ENCODE measurements around the gene MDFIC.

Gene MDFIC

DNA sequence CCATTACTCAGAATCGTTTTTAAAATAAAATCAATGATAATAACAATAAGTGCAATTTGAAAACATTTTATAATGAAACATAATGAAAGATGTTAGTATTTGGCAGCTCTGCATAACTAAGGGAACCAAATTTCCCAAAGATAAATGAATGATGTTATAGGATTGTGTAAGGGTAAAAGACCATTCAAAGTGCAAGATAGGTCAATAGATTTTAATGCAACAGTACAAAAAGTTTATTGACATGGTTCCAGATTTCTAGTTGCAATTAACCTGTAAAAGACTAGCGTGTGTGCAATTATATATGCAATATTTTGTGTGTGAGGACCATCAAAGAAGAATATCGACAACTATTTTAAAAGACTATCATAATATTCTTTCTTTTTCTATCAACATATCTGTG is 122.3 kb downstream of the MDFIC start:
- no peak for DNase-seq

DNA sequence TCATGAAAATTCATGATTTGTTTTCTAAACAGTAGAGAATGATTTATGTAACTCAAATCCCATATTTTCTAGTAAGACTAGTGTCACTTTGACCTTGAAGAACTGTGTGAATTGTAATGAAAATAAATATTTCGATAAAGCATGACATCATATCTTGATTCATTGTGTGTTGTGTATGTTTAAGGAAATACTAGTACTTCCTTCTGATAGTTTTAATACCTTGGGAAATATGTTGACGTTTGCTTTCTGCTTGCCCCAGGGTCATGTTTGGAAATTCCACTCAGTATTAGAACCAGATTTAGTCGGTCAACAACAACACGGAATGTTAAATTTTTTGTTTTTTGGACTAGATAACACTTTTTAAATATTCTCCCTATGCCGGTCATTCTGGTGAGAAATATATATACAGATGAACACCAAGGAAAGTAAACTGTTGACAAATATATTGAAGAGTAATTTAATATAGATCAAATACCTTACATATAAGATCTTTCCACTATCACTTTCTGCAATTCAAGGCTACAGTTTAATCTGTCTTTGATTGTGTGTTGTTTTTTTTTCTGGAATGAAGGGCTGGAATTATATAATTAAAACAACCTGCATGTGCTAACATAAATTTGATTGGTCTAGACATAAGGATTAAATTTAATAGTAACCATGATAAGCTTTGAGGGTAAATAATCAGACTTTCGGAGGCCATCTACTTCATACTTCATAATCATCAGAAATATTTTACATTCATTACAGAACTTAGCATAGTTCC is 126.2 kb downstream of the MDFIC start:
- no peak for DNase-seq

DNA sequence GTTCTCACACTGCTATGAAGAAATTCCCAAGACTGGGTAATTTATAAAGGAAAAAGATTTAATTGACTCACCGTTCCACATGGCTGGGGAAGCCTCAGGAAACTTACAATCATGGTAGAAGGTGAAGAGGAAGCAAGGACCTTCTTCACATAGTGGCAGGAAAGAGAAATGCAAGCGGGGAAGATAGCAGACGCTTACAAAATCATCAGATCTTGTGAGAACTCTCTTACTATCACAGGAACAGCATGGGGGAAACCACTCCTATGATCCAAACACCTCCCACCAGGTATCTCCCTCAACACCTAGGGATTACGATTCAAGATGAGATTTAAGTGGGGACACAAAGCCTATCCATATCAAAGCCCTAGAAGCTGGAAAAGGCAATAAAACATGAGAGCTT is 130.8 kb downstream of the MDFIC start:
- no peak for DNase-seq

DNA sequence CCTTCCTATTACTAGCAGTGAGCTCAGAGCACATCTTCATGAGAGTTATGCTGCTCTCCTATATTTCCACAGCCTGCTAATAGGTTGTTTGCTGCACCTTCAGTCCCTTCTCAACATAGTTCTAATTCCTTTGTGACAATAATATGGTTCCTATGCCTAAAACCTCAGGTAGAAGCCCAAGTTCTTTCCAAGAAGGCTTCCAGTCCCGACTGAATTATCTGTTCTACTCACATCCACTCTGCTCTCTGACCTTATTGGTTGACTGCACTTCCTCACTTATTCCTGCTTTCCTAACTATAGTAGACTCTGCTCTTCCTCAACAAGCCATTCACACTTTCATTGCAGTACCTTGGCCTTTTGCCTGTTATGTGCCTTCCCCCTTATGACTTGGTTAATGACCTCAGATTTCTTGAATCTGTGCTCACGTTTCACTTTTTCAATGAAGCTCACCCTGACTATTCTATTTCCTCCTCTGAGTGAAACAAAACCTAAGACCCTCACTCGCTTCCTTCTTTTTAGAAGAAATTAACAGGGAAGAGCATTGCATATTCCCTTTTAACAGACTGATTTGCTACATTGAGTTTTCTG is 132.7 kb downstream of the MDFIC start:
- DNase-seq, result no peak

DNA sequence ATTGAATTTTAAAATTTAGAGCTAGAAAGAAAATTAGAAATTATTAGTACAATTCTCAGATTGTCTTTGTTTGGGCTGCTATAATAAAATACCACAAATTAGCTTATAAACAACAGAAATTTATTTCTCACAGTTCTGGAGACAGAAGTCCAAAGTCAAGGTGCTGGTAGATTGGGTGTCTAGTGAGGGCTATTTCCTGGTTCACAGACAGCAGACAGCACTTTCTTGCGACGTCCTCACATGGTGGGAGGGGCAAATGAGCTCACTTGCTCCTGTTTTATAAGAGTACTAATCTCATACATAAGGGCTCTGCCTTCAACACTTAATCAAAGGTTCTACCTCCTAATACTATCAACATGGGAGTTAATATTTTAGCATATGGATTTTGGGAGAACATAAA is 134.1 kb downstream of the MDFIC start:
- DNase-seq, result no peak

DNA sequence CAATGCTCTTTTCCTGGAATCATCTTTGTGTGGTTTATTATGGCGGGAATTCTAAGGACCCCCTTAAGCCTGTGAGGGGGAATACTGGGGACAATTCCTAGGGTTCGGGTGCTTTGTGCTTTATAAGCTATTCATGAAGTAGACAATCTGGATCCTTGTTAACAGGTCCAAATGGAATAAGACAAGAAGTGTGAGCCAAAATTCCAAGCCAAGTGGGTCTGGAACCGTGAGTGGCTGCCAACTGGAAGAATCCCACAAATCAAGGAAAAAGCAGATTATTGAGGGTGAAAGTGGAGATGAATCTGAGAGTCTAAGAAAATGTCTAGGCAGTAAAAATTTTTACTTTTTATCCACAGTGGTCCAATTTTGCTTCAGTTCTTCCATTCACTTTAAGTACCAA is 136.8 kb downstream of the MDFIC start:
- no peak for DNase-seq

DNA sequence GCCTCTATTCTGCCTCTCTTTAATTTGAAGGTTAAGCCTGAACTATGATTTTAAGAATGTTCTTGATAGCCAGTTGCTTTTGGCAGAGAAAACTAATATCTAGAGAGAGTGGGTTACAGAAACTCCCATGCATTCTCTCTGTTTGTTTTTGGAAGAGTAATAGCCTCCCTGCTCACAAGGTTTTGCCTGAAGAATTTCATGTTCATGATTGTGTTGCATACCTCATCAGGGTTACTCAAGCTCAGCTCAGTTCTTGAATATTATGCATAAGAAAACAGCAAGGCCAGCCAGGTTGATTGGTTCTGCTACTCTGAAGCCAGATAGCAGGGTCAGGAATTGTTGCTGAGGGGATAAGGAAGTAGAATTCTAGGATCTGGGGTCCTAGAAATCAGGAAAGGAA is 137.4 kb downstream of the MDFIC start:
- no peak for DNase-seq

DNA sequence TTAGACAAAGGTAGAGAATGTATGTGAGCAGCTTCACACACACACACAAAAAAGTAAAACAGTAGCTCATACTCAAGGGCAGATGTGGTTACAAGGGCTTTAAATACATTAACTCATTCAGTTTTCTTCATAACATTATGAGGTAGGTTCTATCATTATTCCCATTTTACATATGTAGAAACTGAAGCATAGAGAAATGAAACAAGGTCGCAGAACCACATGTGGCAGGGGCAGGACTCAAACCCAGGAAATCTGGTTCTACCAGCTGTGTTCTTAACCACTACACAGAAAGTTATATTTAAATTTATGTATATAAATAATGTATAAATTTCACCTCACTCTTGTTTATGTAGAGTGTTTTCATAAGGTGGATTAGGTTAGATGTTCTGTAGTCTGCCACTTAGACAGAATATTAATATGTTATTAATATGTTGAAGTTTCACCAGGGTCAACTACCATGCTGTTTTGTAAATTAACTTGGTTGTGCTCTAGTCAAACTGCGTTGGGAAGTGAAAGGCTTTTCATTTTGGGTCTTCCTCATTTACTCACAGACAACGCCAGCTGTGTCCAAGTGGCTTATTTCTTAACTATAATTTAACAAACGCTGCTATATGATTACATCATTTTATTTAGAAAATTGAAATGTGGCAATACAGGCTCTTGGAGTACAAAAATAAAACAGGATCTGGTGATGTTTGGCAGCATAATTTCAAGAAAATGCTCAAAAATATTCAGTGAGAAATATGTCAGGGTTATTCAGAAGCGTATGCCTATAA is 138.4 kb downstream of the MDFIC start:
- DNase-seq, result no peak

DNA sequence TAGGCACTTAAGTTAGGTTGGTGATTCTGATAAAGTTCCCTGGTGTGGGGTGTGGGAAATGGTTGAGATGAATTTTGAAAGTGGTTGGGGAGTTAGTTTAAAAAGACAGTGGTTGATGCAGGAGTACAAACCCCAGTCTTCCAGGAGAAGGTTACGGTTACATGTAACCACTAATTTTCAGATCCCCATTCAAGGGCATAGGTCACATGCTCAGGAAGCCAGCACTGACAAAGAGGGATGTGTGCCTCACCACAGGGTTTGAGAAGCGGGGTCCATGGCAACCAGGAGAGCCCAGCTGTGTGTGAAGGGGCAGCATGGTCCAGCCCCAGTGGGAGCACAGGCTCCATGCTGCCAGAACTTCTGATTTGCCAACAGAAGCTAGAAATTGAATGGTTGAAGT is 144.2 kb downstream of the MDFIC start:
- DNase-seq, result no peak

DNA sequence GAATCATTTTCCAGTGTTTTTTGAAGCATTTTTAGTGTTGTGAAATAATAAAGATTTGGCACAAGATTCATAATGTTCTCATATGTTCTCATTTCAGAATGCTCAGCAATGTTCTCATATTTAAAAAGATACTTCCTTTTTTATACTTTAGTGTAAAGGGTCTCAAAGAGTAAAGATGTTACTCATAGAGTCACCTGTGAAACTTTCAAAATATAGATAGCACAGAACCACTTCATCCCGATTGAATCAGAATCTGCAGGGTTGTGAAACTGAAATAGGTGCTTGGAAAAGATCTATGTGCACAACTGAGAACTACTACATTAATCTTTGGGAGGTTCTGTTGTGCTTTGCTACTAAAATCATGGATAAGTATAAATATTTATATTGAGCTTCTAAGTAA is 144.7 kb downstream of the MDFIC start:
- DNase-seq, result no peak

DNA sequence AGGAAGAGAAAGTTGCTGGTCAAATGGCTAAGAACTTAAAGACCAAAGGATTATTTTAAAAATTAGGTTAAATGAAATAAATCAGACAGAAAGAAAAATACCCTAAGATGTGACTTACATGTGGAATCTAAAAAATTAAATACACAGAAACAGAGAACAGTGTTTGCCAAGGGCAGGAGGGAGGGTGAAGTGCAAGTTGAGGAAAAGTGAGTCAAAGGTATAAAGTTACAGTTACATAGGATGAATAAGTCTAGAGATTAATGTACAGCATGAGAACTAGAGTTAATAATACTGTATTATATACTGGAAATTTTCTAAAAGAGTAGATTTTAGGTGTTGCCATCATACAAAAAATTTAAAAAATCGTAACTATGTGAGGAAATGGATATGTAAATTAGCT is 146.3 kb downstream of the MDFIC start:
- DNase-seq, result no peak

Data from KG1 (cell line).